KMS-11 (cell line): ENCODE data around the gene PLIN3.
"Not testable (repeated sequence)": the region's sequence is repeated elsewhere in the genome, so short reads cannot be mapped to it uniquely, and the experiment has no call there.

Experiments
- H2AFZ ChIP-seq: fragments of 200-600 bp; sonication (generic); 2 replicates; pipeline ENCODE4 v1.6.1; 2016; ENCODE audit warnings: antibody characterized with exemption, mixed run types, low read depth
- H3K27ac ChIP-seq: fragments of 200-600 bp; sonication (generic); 2 replicates; pipeline ENCODE4 v1.6.1; 2016; ENCODE audit warnings: mild to moderate bottlenecking, mixed run types
- H3K27me3 ChIP-seq: fragments of 200-600 bp; sonication (generic); 2 replicates; pipeline ENCODE4 v1.6.1; 2017; ENCODE audit warnings: mild to moderate bottlenecking, low read depth, mixed run types, moderate library complexity; ENCODE audit not compliant: insufficient read depth
- H3K36me3 ChIP-seq: fragments of 200-600 bp; sonication (generic); 2 replicates; pipeline ENCODE4 v1.6.1; 2017; ENCODE audit warnings: mild to moderate bottlenecking, mixed run types; ENCODE audit not compliant: insufficient read depth
- H3K4me1 ChIP-seq: fragments of 200-600 bp; sonication (generic); 2 replicates; pipeline ENCODE4 v1.6.1; 2016; ENCODE audit warnings: mild to moderate bottlenecking, low read depth, mixed run types; ENCODE audit not compliant: poor library complexity, severe bottlenecking
- H3K4me2 ChIP-seq: fragments of 200-600 bp; sonication (generic); 2 replicates; pipeline ENCODE4 v1.7.0; 2016; ENCODE audit warnings: mild to moderate bottlenecking, mixed run types
- H3K4me3 ChIP-seq: fragments of 200-600 bp; sonication (generic); IDR thresholded peaks from 2 replicates; pipeline ENCODE4 v1.6.1; 2017; ENCODE audit warnings: low read depth, low read length, mixed read lengths; ENCODE audit not compliant: insufficient read depth
- H3K79me2 ChIP-seq: fragments of 200-600 bp; sonication (generic); 2 replicates; pipeline ENCODE4 v1.6.1; 2016; ENCODE audit warnings: low read depth, mixed run types; ENCODE audit not compliant: insufficient read depth
- H3K9ac ChIP-seq: fragments of 200-600 bp; sonication (generic); 2 replicates; pipeline ENCODE4 v1.6.1; 2016; ENCODE audit warnings: mild to moderate bottlenecking, mixed run types
- H4K20me1 ChIP-seq: fragments of 200-600 bp; sonication (generic); 2 replicates; pipeline ENCODE4 v1.6.1; 2016; ENCODE audit warnings: mild to moderate bottlenecking, mixed run types; ENCODE audit not compliant: insufficient read depth
- TF ChIP-seq, protein P1 (sequence below): fragments of 200-600 bp; sonication (generic); conservative IDR thresholded peaks from 2 replicates; pipeline ENCODE4 v1.6.1; 2017; ENCODE audit warnings: low read depth, mild to moderate bottlenecking, antibody characterized with exemption, low read length, moderate library complexity, mixed read lengths

The PLIN3 gene

DNA sequence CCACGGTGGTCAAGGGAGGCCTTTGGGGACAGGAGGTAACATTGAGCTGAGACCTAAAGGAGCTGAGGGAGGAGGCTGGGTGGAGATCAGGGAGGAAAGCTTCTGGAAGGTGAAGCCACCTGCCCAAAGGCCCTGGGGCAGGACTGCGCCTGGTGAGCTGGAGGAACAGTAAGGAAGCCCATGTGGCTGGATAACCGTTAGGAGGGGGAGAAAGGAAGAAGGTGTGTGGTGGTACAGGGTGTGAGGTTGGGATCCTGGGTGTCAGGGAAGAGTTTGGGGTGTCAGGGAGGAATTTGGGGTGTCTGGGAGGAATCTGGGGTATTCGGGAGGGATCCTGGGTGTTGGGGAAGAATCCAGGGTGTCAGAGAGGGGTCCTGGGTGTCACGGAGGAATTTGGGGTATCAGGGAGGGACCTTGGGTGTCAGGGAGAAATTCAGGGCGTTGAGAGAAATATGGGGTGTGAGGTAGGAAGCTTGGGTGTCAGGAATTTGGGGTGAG is 36.6 kb downstream of the PLIN3 start:
- Histone ChIP-seq H3K36me3 (no peaks in the 10 kb centered on the region), H3K4me1 (peaks cover 37% of the 10 kb centered on the region), H3K79me2 (peaks cover 24% of the 10 kb centered on the region), H3K27me3 (no peaks in the 10 kb centered on the region), H3K4me3 (no peak overlapping the region), H3K4me2 (peak overlapping the region; percentile 72), H3K9ac (peak overlapping the region; percentile 76), H2AFZ (peak overlapping the region; percentile 70; the same call in 1 of the 2 replicates), H3K27ac (peak overlapping the region; percentile 40), H4K20me1 (no peaks in the 10 kb centered on the region)
- TF ChIP-seq, protein P1, sequence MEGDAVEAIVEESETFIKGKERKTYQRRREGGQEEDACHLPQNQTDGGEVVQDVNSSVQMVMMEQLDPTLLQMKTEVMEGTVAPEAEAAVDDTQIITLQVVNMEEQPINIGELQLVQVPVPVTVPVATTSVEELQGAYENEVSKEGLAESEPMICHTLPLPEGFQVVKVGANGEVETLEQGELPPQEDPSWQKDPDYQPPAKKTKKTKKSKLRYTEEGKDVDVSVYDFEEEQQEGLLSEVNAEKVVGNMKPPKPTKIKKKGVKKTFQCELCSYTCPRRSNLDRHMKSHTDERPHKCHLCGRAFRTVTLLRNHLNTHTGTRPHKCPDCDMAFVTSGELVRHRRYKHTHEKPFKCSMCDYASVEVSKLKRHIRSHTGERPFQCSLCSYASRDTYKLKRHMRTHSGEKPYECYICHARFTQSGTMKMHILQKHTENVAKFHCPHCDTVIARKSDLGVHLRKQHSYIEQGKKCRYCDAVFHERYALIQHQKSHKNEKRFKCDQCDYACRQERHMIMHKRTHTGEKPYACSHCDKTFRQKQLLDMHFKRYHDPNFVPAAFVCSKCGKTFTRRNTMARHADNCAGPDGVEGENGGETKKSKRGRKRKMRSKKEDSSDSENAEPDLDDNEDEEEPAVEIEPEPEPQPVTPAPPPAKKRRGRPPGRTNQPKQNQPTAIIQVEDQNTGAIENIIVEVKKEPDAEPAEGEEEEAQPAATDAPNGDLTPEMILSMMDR, result no peak

DNA sequence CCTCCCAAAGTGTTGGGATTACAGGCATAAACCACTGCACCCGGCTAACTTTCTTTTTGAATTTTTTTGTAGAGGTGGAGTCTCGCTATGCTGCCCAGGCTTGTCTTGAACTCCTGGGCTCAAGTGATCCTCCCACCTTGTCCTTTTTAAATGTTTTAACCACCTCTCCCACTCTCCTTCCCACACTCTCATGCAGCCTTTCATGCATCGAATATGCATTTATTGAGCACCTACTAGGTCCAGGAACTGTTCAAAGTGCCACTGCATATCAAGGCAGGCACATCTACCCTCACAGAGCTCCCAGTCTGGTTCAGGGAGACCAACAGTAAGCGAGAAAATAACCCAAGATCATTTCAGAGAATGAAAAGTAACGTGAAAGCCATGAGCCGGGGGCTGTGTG is 37.1 kb downstream of the PLIN3 start:
- Histone ChIP-seq H3K27ac (peak overlapping the region; percentile 40; the same call in 1 of the 2 replicates), H3K4me3 (no peak overlapping the region), H2AFZ (no peak overlapping the region), H3K4me1 (peaks cover 37% of the 10 kb centered on the region), H3K79me2 (peaks cover 24% of the 10 kb centered on the region), H4K20me1 (no peaks in the 10 kb centered on the region), H3K9ac (peak overlapping the region; percentile 76; the same call in 1 of the 2 replicates), H3K36me3 (no peaks in the 10 kb centered on the region), H3K4me2 (peak overlapping the region; percentile 72), H3K27me3 (no peaks in the 10 kb centered on the region)
- TF ChIP-seq, protein P1, result no peak

DNA sequence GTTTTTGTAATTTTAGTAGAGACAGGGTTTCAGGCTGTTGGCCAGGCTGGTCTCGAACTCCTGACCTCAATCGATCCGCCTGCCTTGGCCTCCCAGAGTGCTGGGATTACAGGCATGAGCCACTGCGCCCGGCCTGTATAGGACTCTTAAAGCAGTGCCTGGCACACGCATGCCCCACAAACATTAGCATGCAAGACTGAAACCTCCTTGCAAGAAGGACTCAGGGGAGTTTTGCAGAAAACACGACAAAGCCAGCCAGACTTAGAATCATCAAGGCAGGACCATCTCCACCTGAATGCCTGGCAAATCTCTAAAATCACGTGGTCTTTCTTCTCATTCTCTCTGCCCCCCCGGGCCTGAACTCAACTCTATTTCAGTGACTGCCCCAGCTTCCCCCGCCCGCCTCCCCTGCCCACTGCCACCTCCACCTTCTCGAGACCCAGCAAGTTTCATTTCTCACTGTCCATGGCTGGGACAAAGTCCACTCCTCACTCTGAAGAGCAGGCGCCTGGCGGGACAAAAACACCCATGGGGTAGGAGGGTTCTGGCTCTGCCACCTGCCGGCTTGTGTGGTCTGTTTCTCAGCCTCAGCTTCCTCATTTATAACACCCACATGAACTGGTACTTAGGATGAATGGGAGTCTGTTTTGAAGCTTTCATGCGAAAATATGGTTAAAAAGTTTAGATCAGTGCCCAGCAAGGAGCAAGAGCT is 38.3 kb downstream of the PLIN3 start:
- H3K4me3 ChIP-seq, result no peak overlapping the region
- H3K27me3 ChIP-seq, result no peaks in the 10 kb centered on the region
- peak overlapping the region; percentile 72 for H3K4me2 ChIP-seq

DNA sequence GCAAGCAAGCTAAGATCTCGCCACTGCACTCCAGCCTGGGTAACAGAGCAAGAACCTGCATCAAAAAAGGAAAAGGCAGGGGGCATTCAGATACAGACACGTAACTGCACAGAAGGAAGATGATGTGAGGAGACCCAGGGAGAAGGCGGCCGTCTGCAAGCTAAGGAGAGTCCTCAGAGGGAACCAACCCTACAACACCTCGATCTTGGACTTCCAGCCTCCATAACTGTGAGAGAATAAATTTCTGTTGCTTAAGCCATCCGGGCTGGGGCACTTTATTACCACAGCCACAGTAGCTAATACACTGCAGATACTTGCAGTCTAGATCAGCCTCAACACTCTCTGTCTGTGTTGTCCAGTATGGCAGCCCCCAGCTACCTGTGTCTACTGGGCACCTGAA is 43.9 kb downstream of the PLIN3 start:
- Histone ChIP-seq H3K4me2 (no peak overlapping the region), H3K9ac (no peak overlapping the region), H3K79me2 (peaks cover 9% of the 10 kb centered on the region; the same call in 1 of the 2 replicates), H3K27me3 (no peaks in the 10 kb centered on the region), H3K27ac (no peak overlapping the region), H3K4me3 (no peak overlapping the region), H3K4me1 (no peaks in the 10 kb centered on the region), H3K36me3 (no peaks in the 10 kb centered on the region), H4K20me1 (no peaks in the 10 kb centered on the region), H2AFZ (no peak overlapping the region)
- TF ChIP-seq, protein P1, result no peak

More for the DNA sequence above, 38.3 kb downstream of the PLIN3 start:
- TF ChIP-seq, protein P1, result no peak
- Histone ChIP-seq H3K9ac (no peak overlapping the region), H4K20me1 (no peaks in the 10 kb centered on the region), H3K27ac (peak overlapping the region; percentile 15; the same call in 1 of the 2 replicates), H3K4me1 (peaks cover 37% of the 10 kb centered on the region), H3K36me3 (no peaks in the 10 kb centered on the region), H3K79me2 (peaks cover 29% of the 10 kb centered on the region), H2AFZ (no peak overlapping the region)

DNA sequence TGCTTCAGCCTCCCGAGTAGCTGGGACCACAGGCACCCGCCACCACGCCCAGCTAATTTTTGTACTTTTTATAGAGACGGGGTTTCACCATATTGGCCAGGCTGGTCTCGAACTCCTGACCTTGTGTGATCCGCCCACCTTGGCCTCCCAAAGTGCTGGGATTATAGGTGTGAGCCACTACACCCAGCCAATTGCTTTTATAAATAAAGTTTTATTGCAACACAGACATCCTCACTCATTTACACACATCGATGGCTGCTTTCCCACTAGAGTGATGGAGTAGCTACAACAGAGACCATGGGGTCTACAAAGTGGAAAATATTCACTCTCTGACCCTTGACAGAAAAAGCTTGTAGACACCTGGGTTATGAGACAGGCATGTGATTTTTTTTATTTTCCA is 45.1 kb downstream of the PLIN3 start:
- not testable (repeated sequence) for H3K79me2 ChIP-seq, H4K20me1 ChIP-seq, H3K9ac ChIP-seq, H3K4me3 ChIP-seq, H3K36me3 ChIP-seq, H3K4me2 ChIP-seq, H3K27me3 ChIP-seq, H3K27ac ChIP-seq, H3K4me1 ChIP-seq, H2AFZ ChIP-seq
